GM23248 (cell line): ENCODE results near the gene SYTL3.

Experiments used
- EZH2 ChIP-seq: fragments of 200-600 bp; sonication (generic); IDR thresholded peaks from 2 replicates; pipeline ENCODE4 v1.6.1; 2018; ENCODE audit warnings: antibody characterized with exemption, mild to moderate bottlenecking; ENCODE audit not compliant: insufficient read depth, poor library complexity, severe bottlenecking
- EZH2phosphoT487 ChIP-seq: fragments of 200-600 bp; sonication (generic); IDR thresholded peaks from 2 replicates; pipeline ENCODE4 v1.6.1; 2018; ENCODE audit warnings: antibody characterized with exemption, moderate library complexity, mild to moderate bottlenecking, low read depth; ENCODE audit not compliant: insufficient read depth

DNA sequence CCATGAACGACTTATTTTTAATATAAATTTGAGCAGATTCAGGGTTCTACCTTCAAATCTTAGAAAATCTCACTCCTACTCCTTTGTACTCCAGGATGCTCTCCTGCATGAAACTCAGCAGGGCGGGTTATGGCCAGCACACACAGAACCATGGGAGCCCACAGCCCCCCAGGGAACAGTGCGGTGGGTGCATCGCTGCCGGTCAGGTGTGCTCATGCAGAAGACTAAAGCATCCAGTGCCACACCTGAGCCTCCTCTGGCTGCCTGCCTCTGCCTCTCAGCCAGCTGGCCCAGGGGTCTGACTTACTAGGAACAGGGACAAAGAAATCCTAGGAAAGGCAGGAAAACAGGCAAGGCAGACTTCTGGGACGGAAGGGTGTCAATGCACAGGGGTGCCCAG lies 137.5 kb downstream of the SYTL3 start:
- no peak for TF ChIP-seq EZH2
- TF ChIP-seq EZH2phosphoT487 = no peak
